ENCODE results near the gene TM7SF2. TPM values are rescaled to one million over a fixed set of nuclear protein-coding genes. Genes with fewer than 3 reads are reported as not detected.
A peak's percentile ranks its signal among the peaks of the same experiment; 100 is the strongest.

The TM7SF2 gene
- total and polyA plus RNA-seq, 10 donors = 8.9 to 29.7 (median 14.3) TPM

- peak overlapping the region in 7 of 8 donors; percentile 17 to 76 (median 58) for H3K27ac ChIP-seq
- H3K4me1 ChIP-seq = peaks cover 0 to 45% (median 17%) of the 10 kb centered on the region in 6 donors
- intact Hi-C loops (cut with DNase I; ENCODE audit: low total_unique reads) = no loop called here
- TF ChIP-seq POLR2A (IDR thresholded peaks at IDR 0.05) = no peak
- TF ChIP-seq CTCF (IDR thresholded peaks at IDR 0.05 in 8 of 11, conservative IDR thresholded peaks at IDR 0.05 in 3 of 11) = peak in 1 of 11 experiments; percentile 13
- peak; percentile 35 to 58 (median 40) for TF ChIP-seq POLR2AphosphoS5 (IDR thresholded peaks at IDR 0.05)
- no peaks in the 10 kb centered on the region for H3K27me3 ChIP-seq (replicated peaks in 1 of 7)
- H3K9me3 ChIP-seq = peaks cover 0 to 8% (median 0%) of the 10 kb centered on the region in 8 donors
- no peak overlapping the region for H3K4me3 ChIP-seq
- 19 to 39% (median 29%) methylated on average over 9 to 12 of the region's 12 CpGs for WGBS, 5 donors
- DNase-seq = peak; percentile 82
- H3K36me3 ChIP-seq = no peaks in the 10 kb centered on the region
Measured at GRCh38 chr11:65150509-65151299, 39.0 kb downstream of the TM7SF2 start.

- Histone ChIP-seq H3K4me3 (no peak overlapping the region), H3K9me3 (peaks cover 0 to 8% (median 0%) of the 10 kb centered on the region in 8 donors), H3K27me3 (replicated peaks in 1 of 7) (no peaks in the 10 kb centered on the region), H3K36me3 (no peaks in the 10 kb centered on the region), H3K27ac (peak overlapping the region in 6 of 8 donors; percentile 38 to 76 (median 64)), H3K4me1 (peaks cover 0 to 38% (median 17%) of the 10 kb centered on the region in 6 donors)
- intact Hi-C loops (cut with DNase I; ENCODE audit: low total_unique reads) = no loop called here
- 47 to 61% (median 57%) methylated on average over 3 of the region's 3 CpGs for WGBS, 5 donors
- TF ChIP-seq CTCF (IDR thresholded peaks at IDR 0.05 in 8 of 11, conservative IDR thresholded peaks at IDR 0.05 in 3 of 11) (no peak), POLR2A (IDR thresholded peaks at IDR 0.05) (no peak), POLR2AphosphoS5 (IDR thresholded peaks at IDR 0.05) (no peak)
- DNase-seq = no peak
Measured at GRCh38 chr11:65151331-65151899, 39.7 kb downstream of the TM7SF2 start.

GRCh38 chr11:65152122-65152521, 40.5 kb downstream of the TM7SF2 start:
- intact Hi-C loops (cut with DNase I; ENCODE audit: low total_unique reads) = no loop called here
- no peak for DNase-seq
- 58 to 69% (median 62%) methylated on average over 2 of the region's 2 CpGs for WGBS, 5 donors
- peaks cover 0 to 6% (median 0%) of the 10 kb centered on the region in 8 donors for H3K9me3 ChIP-seq
- no peaks in the 10 kb centered on the region for H3K36me3 ChIP-seq
- H3K4me1 ChIP-seq = peaks cover 0 to 35% (median 17%) of the 10 kb centered on the region in 6 donors
- TF ChIP-seq CTCF (IDR thresholded peaks at IDR 0.05 in 8 of 11, conservative IDR thresholded peaks at IDR 0.05 in 3 of 11) (no peak), POLR2A (IDR thresholded peaks at IDR 0.05) (no peak), POLR2AphosphoS5 (IDR thresholded peaks at IDR 0.05) (no peak)
- H3K27ac ChIP-seq = peak overlapping the region in 4 of 8 donors; percentile 4 to 76 (median 72)
- H3K4me3 ChIP-seq = no peak overlapping the region
- no peaks in the 10 kb centered on the region for H3K27me3 ChIP-seq (replicated peaks in 1 of 7)

- Histone ChIP-seq H3K36me3 (no peaks in the 10 kb centered on the region), H3K27ac (no peak overlapping the region), H3K27me3 (replicated peaks in 1 of 7) (no peaks in the 10 kb centered on the region), H3K9me3 (no peaks in the 10 kb centered on the region), H3K4me3 (no peak overlapping the region), H3K4me1 (peaks cover 0 to 15% (median 8%) of the 10 kb centered on the region in 6 donors)
- 88 to 97% (median 91%) methylated on average over 3 of the region's 3 CpGs for WGBS, 5 donors
- TF ChIP-seq POLR2AphosphoS5 (IDR thresholded peaks at IDR 0.05) = no peak
- TF ChIP-seq CTCF (IDR thresholded peaks at IDR 0.05 in 8 of 11, conservative IDR thresholded peaks at IDR 0.05 in 3 of 11) = no peak
- no peak for TF ChIP-seq POLR2A (IDR thresholded peaks at IDR 0.05)
- peak; percentile 16 for DNase-seq
- intact Hi-C loops (cut with DNase I; ENCODE audit: low total_unique reads) = no loop called here
Measured at GRCh38 chr11:65156256-65156655, 44.6 kb downstream of the TM7SF2 start.

Measured in spleen (tissue), 11 donors.